Amygdala (tissue), 56 donors: ENCODE measurements around the gene HCRT.

ENCODE experiments used
- DNase-seq, 56 donors: peaks; one replicate each; lab custom pipeline; 2025; lab: John Stamatoyannopoulos, UW

HCRT gene

GRCh38 chr17:42180922-42181850 lies 4.1 kb downstream of the HCRT start, which contains the start of gene KCNH4:
Gene KCNH4 (minus strand): TSS chr17:42181142. CDS start chr17:42180945, 197 bp downstream.
- peak in 51 of 56 donors; percentile 9 to 87 (median 66) for DNase-seq

- no peak for DNase-seq
These were observed 4.8 kb downstream of the HCRT start for GRCh38 chr17:42180411-42180921.

- DNase-seq, result peak in 5 of 56 donors; percentile 7 to 23 (median 10)
These were observed 5.3 kb downstream of the HCRT start for GRCh38 chr17:42179911-42180410.

- DNase-seq, result no peak
These were observed 5.9 kb downstream of the HCRT start for GRCh38 chr17:42179335-42179734.

GRCh38 chr17:42178817-42179216 lies 6.4 kb downstream of the HCRT start:
- no peak for DNase-seq

- no peak for DNase-seq
These were observed 7.6 kb downstream of the HCRT start for GRCh38 chr17:42177684-42178083.

- DNase-seq, result peak in 18 of 56 donors; percentile 7 to 57 (median 32)
These were observed 11.0 kb downstream of the HCRT start for GRCh38 chr17:42174126-42174783.

- no peak for DNase-seq
These were observed 13.4 kb downstream of the HCRT start for GRCh38 chr17:42171831-42172230.

GRCh38 chr17:42169351-42169750 lies 15.9 kb downstream of the HCRT start:
- DNase-seq, result no peak

- DNase-seq, result no peak
These were observed 17.4 kb downstream of the HCRT start for GRCh38 chr17:42167807-42168206.

GRCh38 chr17:42166196-42166763 lies 19.0 kb downstream of the HCRT start:
- DNase-seq, result no peak

GRCh38 chr17:42165751-42166150 lies 19.5 kb downstream of the HCRT start:
- no peak for DNase-seq

GRCh38 chr17:42163696-42164407 lies 21.4 kb downstream of the HCRT start:
- DNase-seq, result no peak

- no peak for DNase-seq
These were observed 22.1 kb downstream of the HCRT start for GRCh38 chr17:42163113-42163512.

GRCh38 chr17:42160531-42160910 lies 24.7 kb downstream of the HCRT start:
- no peak for DNase-seq

- DNase-seq, result no peak
These were observed 25.3 kb downstream of the HCRT start for GRCh38 chr17:42159796-42160530.

GRCh38 chr17:42155614-42156045 lies 29.6 kb downstream of the HCRT start:
- DNase-seq, result no peak

- DNase-seq, result no peak
These were observed 31.1 kb downstream of the HCRT start for GRCh38 chr17:42153919-42154742.
